RWPE1 (cell line): ENCODE data around the gene NTPCR.

Experiments used
- CTCF ChIA-PET: fragments of 350-600 bp; sonication (Branson Sonifier 250); formaldehyde crosslinking; extraction: SDS; loops from one replicate; lab custom pipeline; 2021; lab: Yijun Ruan, JAX
- POLR2A ChIA-PET: fragments of 400-600 bp; formaldehyde crosslinking; extraction: SDS; loops from one replicate; lab custom pipeline; 2020; ENCODE audit warnings: antibody characterized with exemption; ENCODE audit not compliant: low non-redundant PET; lab: Yijun Ruan, JAX
- DNase-seq: peaks from one replicate; pipeline ENCODE4 v3.0.0; 2012; ENCODE audit warnings: low spot score
- H3K27ac ChIP-seq: fragments of 450-650 bp; 2 replicates; pipeline ENCODE4 v1.5.1; 2017
- CTCF ChIP-seq: fragments of 450-650 bp; conservative IDR thresholded peaks from 2 replicates; pipeline ENCODE4 v1.5.1; 2017; ENCODE audit warnings: low read depth, mild to moderate bottlenecking

Gene NTPCR

GRCh38 chr1:232987046-232987773, 36.8 kb downstream of the NTPCR start:
- POLR2A ChIA-PET, result no interaction called here
- H3K27ac ChIP-seq, result no peak overlapping the region
- no peak for DNase-seq
- CTCF ChIA-PET, result interaction anchor here (0.6 to 1.0 kb wide), 3 partner anchors 38 to 357 kb away, joined by 3 to 4 read pairs (median 3); partner anchors contain the start of gene SIPA1L2
- no peak for TF ChIP-seq CTCF

- ChIA-PET CTCF (no interaction called here), POLR2A (no interaction called here)
- no peak for DNase-seq
- no peak overlapping the region for H3K27ac ChIP-seq
- TF ChIP-seq CTCF, result no peak
Measured at GRCh38 chr1:232987774-232988140, 37.3 kb downstream of the NTPCR start.

DNA sequence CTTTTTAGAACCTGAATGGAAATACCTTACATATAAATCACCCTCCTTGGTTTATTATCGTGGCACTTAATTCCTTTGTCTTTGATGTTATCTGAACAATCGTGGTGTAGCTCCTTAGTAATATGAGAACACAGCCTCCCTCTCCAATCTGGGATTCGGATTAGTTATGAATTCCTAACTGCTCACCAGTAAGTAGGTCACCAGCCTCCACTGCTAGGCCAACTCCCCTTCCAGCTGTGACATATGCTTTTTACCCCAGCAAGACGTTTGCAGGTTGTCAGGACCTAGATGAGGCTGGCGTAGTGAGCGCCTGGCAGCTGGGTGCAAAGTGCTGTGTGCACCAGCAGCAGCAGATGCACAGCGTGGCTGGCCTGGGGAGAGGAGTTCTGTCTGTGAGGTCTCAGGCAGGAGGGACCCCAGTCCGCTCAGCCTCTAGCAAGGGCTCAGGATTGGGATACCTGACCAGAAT, 38.2 kb downstream of the NTPCR start:
- H3K27ac ChIP-seq, result no peak overlapping the region
- peak; percentile 8 for DNase-seq
- CTCF ChIA-PET, result interaction anchor here (0.6 to 0.7 kb wide), 2 partner anchors 72 to 256 kb away, joined by 3 to 4 read pairs; no protein-coding TSS in a partner anchor
- POLR2A ChIA-PET, result no interaction called here
- no peak for TF ChIP-seq CTCF

DNA sequence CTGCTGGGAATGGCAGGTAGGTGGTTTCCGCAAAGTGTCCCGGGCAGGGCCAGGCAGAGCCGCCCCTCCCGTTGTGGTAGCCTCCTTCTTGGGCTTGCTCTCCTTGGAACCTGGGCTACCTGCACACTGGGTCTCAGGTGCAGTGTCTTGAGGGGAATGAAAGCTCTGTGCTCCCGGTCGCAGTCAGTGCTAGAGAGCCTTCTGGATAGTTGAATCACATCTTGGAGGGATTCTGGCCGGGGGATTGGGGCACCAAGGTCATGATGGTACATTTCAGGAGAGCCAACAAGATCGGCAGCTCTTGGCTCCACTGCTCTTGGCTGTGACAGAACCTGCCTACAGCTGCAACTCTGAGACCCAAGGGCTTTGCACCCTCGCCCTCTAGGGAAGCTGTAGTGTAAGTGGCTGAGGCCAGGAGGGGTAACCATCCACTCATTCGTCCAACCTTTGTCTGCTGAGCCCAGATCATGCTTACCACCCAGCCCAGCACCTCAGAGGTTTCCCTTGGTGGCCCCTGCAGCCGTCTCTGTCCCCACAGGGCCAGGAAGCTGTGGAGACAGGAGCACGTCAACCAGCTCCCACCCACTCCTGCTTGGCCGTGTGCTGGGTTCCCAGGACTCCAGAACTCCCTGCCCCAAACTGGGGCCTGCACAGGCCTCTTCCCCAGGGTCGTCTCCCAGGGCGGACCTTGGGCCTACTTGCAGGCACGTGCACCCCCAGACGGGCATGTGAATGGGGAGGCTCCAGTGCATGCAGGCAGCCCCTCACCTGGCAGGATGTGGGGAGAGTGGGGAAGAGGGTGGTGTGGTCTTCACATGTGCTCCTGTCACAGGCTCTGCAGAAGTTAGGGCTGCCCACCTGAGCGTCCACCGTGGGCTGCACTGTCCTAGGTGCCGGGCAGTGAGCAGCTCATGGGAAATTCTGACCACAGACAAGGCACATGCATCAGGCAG, 40.0 kb downstream of the NTPCR start:
- CTCF ChIA-PET, result interaction anchor here (0.7 to 0.8 kb wide), 2 partner anchors 110 to 1213 kb away, joined by 3 to 5 read pairs; no protein-coding TSS in a partner anchor
- H3K27ac ChIP-seq, result no peak overlapping the region
- no peak for DNase-seq
- TF ChIP-seq CTCF, result no peak
- POLR2A ChIA-PET, result no interaction called here

- ChIA-PET CTCF (interaction anchor here (0.8 kb wide), 1 partner anchor 111 kb away, joined by 3 read pairs; no protein-coding TSS in a partner anchor), POLR2A (no interaction called here)
- no peak for TF ChIP-seq CTCF
- no peak for DNase-seq
- H3K27ac ChIP-seq, result no peak overlapping the region
Measured at GRCh38 chr1:232991238-232991637, 40.8 kb downstream of the NTPCR start.

DNA sequence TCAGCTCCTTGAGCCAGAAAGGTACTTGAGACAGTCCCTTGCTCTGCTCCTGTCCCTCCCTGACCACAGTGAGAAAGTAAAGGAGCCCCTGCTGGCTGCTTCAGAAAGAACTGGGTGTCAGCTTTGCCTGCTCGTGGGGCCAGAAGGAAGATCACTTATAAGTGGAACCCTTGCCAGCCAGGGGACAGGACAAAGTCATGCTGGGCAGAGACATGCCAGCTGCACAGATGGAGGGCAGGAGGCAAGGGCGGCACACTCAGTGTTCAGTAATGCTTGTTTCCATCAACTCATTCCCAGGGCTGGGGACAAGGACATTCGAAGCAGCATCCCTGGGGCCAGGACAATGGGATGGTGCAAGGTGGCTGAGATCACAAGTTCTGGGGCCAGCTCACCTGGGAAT, 41.8 kb downstream of the NTPCR start:
- POLR2A ChIA-PET, result interaction anchor here (0.5 kb wide), 1 partner anchor 775 kb away, joined by 4 read pairs; no protein-coding TSS in a partner anchor
- H3K27ac ChIP-seq, result no peak overlapping the region
- no peak for DNase-seq
- CTCF ChIA-PET, result no interaction called here
- TF ChIP-seq CTCF, result no peak
